Chondrocyte (in vitro differentiated cells): Measurements from ENCODE around the gene GALNT5. TPM values are rescaled to one million over a fixed set of nuclear protein-coding genes. Genes with fewer than 3 reads are reported as not detected.
A peak's percentile ranks its signal among the peaks of the same experiment; 100 is the strongest.

Source experiments
- DNase-seq: peaks from one replicate; pipeline ENCODE4 v3.0.0; 2021; ENCODE audit warnings: mixed read lengths, low spot score
- H3K27ac Mint-ChIP-seq: one replicate; pipeline ENCODE4 v1.8.0; 2021; ENCODE audit warnings: mild to moderate bottlenecking, moderate library complexity, mixed read lengths; ENCODE audit not compliant: unreplicated experiment
- H3K27me3 Mint-ChIP-seq: 2 replicates; pipeline ENCODE4 v1.8.0; 2021; ENCODE audit warnings: low read depth, mixed read lengths
- H3K36me3 Mint-ChIP-seq: 2 replicates; pipeline ENCODE4 v1.8.0; 2021; ENCODE audit warnings: low read depth, mixed read lengths
- H3K4me1 Mint-ChIP-seq: 2 replicates; pipeline ENCODE4 v1.8.0; 2021; ENCODE audit warnings: low read depth, mild to moderate bottlenecking, mixed read lengths
- H3K4me3 Mint-ChIP-seq: one replicate; pipeline ENCODE4 v1.8.0; 2021; ENCODE audit warnings: mild to moderate bottlenecking, moderate library complexity, mixed read lengths; ENCODE audit not compliant: unreplicated experiment
- H3K9me3 Mint-ChIP-seq: 2 replicates; pipeline ENCODE4 v1.8.0; 2021; ENCODE audit warnings: low read depth, mixed read lengths
- total RNA-seq: library from RNA; stranded (reverse); gene quantifications from 3 replicates; pipeline ENCODE4 v1.2.1, GENCODE V29; 2021
- TF ChIP-seq, protein P1 (sequence below): fragments of 200-600 bp; sonication (generic); IDR thresholded peaks from 2 replicates; pipeline ENCODE4 v1.5.0; 2021; ENCODE audit warnings: antibody characterized with exemption, mild to moderate bottlenecking, moderate library complexity

Gene GALNT5
- total RNA-seq, 1 donor from 2014 or later = 14.2 TPM

DNA sequence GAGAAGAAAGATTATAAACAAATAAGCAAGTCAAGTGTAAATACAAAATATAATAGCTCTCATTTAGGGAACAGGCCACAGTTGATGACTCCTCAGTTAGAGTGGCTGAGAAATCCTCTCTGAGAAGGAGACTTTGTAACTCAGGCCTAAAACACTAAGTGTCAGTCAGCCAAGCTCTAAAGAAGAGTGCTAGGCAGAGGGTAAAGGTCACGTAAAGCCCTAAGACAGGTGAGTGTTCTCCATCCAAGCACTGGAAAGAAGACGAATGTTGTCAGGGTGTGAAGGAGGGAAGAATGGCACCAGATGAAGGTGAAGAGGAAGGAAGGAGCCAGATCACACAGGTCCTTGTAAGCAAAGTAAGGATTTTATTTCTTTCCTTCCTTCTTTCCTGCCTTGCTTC lies 43.8 kb downstream of the GALNT5 start:
- H3K27ac Mint-ChIP-seq = no peak overlapping the region
- H3K9me3 Mint-ChIP-seq = no peaks in the 10 kb centered on the region
- H3K4me3 Mint-ChIP-seq = no peak overlapping the region
- peaks cover 5% of the 10 kb centered on the region for H3K4me1 Mint-ChIP-seq
- DNase-seq = no peak
- TF ChIP-seq, protein P1, sequence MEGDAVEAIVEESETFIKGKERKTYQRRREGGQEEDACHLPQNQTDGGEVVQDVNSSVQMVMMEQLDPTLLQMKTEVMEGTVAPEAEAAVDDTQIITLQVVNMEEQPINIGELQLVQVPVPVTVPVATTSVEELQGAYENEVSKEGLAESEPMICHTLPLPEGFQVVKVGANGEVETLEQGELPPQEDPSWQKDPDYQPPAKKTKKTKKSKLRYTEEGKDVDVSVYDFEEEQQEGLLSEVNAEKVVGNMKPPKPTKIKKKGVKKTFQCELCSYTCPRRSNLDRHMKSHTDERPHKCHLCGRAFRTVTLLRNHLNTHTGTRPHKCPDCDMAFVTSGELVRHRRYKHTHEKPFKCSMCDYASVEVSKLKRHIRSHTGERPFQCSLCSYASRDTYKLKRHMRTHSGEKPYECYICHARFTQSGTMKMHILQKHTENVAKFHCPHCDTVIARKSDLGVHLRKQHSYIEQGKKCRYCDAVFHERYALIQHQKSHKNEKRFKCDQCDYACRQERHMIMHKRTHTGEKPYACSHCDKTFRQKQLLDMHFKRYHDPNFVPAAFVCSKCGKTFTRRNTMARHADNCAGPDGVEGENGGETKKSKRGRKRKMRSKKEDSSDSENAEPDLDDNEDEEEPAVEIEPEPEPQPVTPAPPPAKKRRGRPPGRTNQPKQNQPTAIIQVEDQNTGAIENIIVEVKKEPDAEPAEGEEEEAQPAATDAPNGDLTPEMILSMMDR = no peak
- peaks cover 4% of the 10 kb centered on the region for H3K36me3 Mint-ChIP-seq
- no peaks in the 10 kb centered on the region for H3K27me3 Mint-ChIP-seq

DNA sequence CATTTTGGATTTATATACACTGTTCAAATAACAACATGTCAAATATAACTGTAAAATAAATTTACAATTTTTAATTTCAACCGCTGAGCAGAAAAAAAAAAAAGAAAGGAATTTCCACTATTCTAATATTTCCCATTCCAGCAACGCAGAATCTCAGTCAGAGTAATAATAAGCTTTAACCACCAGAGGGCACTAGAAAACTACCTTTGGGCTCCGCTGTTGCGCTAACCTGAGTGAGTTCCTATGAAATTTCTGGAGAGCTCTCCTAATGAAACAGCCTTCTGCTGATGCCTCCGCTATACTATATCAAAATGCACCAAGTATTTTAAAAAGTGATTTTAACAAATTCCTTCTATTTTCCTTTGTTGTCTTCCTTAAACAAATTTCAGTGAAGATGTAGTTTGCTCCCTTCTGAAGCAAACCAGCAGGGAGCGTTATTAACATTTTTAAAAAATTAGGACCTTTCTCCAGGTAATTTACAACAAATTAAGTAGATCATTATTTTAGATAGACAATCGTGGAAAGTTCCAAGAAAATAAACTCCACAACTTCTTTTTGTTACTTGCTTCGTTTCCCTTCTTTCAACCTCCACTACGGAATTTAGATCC lies 45.1 kb downstream of the GALNT5 start:
- peaks cover 7% of the 10 kb centered on the region for H3K36me3 Mint-ChIP-seq
- no peak for DNase-seq
- no peak overlapping the region for H3K4me3 Mint-ChIP-seq
- H3K27ac Mint-ChIP-seq = no peak overlapping the region
- TF ChIP-seq, protein P1 = peak; percentile 96
- H3K9me3 Mint-ChIP-seq = no peaks in the 10 kb centered on the region
- H3K27me3 Mint-ChIP-seq = no peaks in the 10 kb centered on the region
- H3K4me1 Mint-ChIP-seq = peaks cover 5% of the 10 kb centered on the region

DNA sequence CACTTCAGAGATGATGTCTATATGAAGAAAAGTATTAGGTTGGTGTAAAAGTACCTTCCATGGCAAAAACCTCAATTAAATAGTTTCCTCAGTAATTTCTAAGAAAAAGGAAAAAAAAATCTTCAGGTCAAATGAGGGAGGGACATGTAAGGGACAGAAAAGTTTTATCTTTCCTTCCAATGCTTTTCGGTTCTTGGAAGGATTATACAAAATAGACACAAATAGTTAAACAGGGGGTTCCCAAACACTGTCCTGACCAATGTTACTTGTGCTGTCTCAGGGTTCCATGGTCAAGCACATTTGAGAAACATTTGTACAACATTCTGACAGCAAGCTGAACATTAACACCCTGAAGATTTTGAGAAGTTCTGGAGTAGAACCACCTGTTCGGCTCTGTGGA lies 46.1 kb downstream of the GALNT5 start:
- Mint-ChIP-seq H3K27ac (no peak overlapping the region), H3K9me3 (no peaks in the 10 kb centered on the region), H3K4me1 (peaks cover 5% of the 10 kb centered on the region), H3K27me3 (no peaks in the 10 kb centered on the region), H3K36me3 (peaks cover 7% of the 10 kb centered on the region), H3K4me3 (no peak overlapping the region)
- no peak for DNase-seq
- TF ChIP-seq, protein P1 = no peak

DNA sequence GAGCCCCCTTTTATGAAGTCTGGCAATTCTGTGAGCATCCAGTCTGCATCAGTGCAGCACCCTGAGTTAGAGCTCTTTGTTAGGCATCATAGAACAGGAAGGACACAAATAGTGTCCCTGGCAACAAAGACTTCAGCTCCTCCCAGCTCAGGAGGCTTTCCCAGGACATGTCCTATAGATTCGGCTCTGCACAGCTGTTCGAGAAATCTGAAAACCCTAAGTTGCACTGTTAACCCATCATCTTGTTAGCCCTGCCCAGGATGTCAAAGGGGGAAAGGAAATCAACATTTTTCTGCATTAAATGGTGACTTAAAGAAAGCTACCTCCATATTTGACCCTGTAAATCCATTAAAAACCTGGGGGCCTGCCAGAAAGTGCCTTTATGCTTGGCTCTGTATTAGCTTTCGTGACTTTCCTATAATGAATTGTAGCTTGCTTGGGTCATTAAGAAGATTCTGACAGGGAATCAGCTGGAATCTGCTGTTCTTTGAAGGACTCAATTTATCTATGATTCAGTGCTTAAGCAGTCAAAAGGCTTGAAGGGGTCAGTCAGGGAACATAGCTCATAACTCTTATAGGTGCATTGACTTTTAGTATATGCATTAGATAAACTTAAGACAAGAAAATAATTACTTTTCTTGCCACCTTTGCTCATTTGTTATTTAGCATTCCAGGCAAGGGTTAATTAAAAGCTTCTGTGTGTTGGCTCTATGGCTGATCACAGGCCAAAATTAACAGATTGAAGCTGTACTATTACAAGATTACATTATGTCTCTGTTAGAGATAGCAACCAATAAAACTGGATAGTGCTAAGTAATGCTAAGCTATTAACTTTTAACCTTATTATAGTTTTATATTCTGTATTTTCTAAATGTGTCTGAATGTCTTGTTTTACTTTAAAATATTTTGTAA lies 47.6 kb downstream of the GALNT5 start:
- Mint-ChIP-seq H3K9me3 (no peaks in the 10 kb centered on the region), H3K4me3 (no peak overlapping the region), H3K4me1 (peaks cover 5% of the 10 kb centered on the region), H3K27me3 (no peaks in the 10 kb centered on the region), H3K36me3 (peaks cover 9% of the 10 kb centered on the region), H3K27ac (no peak overlapping the region)
- DNase-seq = no peak
- TF ChIP-seq, protein P1 = no peak

DNA sequence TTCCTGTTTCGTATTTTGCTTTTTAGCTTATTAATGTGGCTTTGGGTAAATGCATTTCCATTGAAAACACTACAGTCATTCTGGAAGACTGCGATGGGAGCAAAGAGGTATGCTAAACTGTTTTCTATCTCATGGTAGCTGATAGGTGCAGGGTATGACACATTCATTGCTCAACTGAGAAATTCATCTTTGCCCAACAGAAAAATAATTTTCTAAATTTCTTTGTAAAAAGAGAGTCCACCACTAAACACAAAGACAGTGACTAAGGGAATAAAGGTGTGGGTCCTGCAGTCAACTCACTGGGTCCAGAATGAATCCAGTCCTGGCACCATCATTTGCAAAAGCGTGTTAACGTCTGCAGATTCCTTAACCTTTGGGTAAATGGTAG lies 48.2 kb downstream of the GALNT5 start:
- Mint-ChIP-seq H3K9me3 (no peaks in the 10 kb centered on the region), H3K27ac (no peak overlapping the region), H3K27me3 (no peaks in the 10 kb centered on the region), H3K4me1 (peaks cover 5% of the 10 kb centered on the region), H3K36me3 (peaks cover 7% of the 10 kb centered on the region), H3K4me3 (no peak overlapping the region)
- DNase-seq = no peak
- TF ChIP-seq, protein P1 = no peak
